GM12865 (cell line): ENCODE measurements around the gene TSPAN10.
"Not testable (repeated sequence)": the region's sequence is repeated elsewhere in the genome, so short reads cannot be mapped to it uniquely, and the experiment has no call there.

Experiments
- DNase-seq: peaks from one replicate; pipeline ENCODE4 v3.0.0; 2010; ENCODE audit warnings: low read depth
- H3K4me3 ChIP-seq: 2 replicates; pipeline ENCODE4 v1.5.1; 2011; ENCODE audit warnings: mild to moderate bottlenecking, low read depth, low read length, control low read depth
- CTCF ChIP-seq: IDR thresholded peaks from 2 replicates; pipeline ENCODE4 v1.5.1; 2011; ENCODE audit warnings: low read length, control low read depth, low read depth, inconsistent platforms; ENCODE audit not compliant: insufficient read depth; ENCODE audit errors: missing control alignments

The TSPAN10 gene

GRCh38 chr17:81612172-81612970 is 24.6 kb upstream of the TSPAN10 start:
- no peak overlapping the region for H3K4me3 ChIP-seq
- no peak for DNase-seq
- no peak for TF ChIP-seq CTCF

GRCh38 chr17:81615401-81615930 is 21.5 kb upstream of the TSPAN10 start:
- TF ChIP-seq CTCF, result no peak
- H3K4me3 ChIP-seq, result no peak overlapping the region
- DNase-seq, result peak; percentile 22

GRCh38 chr17:81616877-81617276 is 20.1 kb upstream of the TSPAN10 start:
- DNase-seq, result no peak
- no peak for TF ChIP-seq CTCF
- H3K4me3 ChIP-seq, result no peak overlapping the region

- DNase-seq, H3K4me3 ChIP-seq: not testable (repeated sequence)
These were observed 18.7 kb upstream of the TSPAN10 start for GRCh38 chr17:81618307-81618706.

GRCh38 chr17:81621494-81622130 is 15.4 kb upstream of the TSPAN10 start:
- DNase-seq, result no peak
- TF ChIP-seq CTCF, result no peak
- H3K4me3 ChIP-seq, result no peak overlapping the region

GRCh38 chr17:81630274-81630673 is 6.7 kb upstream of the TSPAN10 start:
- no peak for DNase-seq
- no peak for TF ChIP-seq CTCF
- H3K4me3 ChIP-seq, result no peak overlapping the region

- TF ChIP-seq CTCF, result no peak
- DNase-seq, result no peak
- H3K4me3 ChIP-seq, result no peak overlapping the region
These were observed 5.5 kb upstream of the TSPAN10 start for GRCh38 chr17:81631482-81631881.
